ENCODE measurements around the gene OLFM1. TPM values are rescaled to one million over a fixed set of nuclear protein-coding genes. Genes with fewer than 3 reads are reported as not detected.

Gene OLFM1
- total and polyA plus RNA-seq, 4 donors: 7.6 to 24.8 (median 15.8) TPM

DNA sequence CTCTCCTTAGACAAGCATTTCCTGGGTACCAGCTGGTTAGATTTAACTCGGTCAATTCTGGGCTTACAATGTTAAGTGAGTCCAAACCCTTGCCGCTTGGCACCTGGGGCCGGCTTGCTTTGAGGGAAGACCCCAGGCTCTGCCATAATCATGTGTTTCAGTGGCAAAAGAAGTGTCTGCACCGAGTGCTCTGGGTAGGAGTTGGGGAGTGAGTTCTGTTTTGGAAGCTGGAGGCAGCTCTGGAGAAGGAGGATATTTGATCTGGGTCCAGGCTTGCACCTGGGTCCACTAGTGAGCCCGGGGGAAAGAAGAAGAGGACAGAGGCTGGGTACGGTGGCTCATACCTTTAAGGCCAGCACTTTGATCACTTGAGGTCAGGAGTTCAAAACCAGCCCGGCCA, 8.4 kb upstream of the OLFM1 start:
- no peak for DNase-seq

DNA sequence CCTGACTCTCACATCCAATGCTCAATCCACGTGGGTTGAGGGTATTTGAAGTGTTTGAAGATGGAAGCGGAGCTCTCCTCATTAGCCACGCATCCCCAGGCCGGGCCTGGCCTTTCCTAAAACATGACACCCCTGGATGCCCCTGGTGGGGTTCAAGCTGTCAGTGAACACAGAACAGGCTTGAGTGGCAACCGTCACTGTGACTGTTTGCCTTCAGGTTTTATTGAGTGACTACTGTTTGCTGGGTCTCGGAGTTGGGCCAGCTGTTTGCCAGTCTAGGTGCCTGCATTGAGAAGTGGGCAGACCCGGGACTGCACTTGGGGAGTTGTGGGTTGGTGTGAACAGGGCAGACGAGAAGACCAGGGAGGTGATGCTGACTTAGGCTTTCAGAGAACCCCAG, 7.8 kb upstream of the OLFM1 start:
- 82 to 85% methylated on average over 8 of the region's 8 CpGs for WGBS, 2 donors
- Histone ChIP-seq H3K27me3 (ENCODE audit: control insufficient read depth in 3 of 3, insufficient read depth in 3 of 3, low read length in 2 of 3) (peaks cover 0 to 17% (median 0%) of the 10 kb centered on the region in 3 donors), H3K4me3 (no peak overlapping the region), H3K9ac (ENCODE audit: insufficient read depth in 1 of 2, low read length in 2 of 2) (no peak overlapping the region), H3K27ac (ENCODE audit: low read depth in 1 of 2, low read length in 1 of 2) (no peak overlapping the region), H3K36me3 (ENCODE audit: control insufficient read depth in 4 of 4, insufficient read depth in 4 of 4, low read length in 4 of 4) (no peaks in the 10 kb centered on the region), H3K4me1 (ENCODE audit: control insufficient read depth in 5 of 5, insufficient read depth in 5 of 5, low read length in 5 of 5) (peaks cover 0 to 11% (median 4%) of the 10 kb centered on the region in 5 donors), H3K9me3 (ENCODE audit: control insufficient read depth in 4 of 4, insufficient read depth in 3 of 4, low read length in 3 of 4) (peaks cover 0 to 2% (median 0%) of the 10 kb centered on the region in 4 donors)
- ATAC-seq (ENCODE audit: insufficient read depth, low FRiP score): no peak
- DNase-seq: no peak
- TF ChIP-seq, protein P1, sequence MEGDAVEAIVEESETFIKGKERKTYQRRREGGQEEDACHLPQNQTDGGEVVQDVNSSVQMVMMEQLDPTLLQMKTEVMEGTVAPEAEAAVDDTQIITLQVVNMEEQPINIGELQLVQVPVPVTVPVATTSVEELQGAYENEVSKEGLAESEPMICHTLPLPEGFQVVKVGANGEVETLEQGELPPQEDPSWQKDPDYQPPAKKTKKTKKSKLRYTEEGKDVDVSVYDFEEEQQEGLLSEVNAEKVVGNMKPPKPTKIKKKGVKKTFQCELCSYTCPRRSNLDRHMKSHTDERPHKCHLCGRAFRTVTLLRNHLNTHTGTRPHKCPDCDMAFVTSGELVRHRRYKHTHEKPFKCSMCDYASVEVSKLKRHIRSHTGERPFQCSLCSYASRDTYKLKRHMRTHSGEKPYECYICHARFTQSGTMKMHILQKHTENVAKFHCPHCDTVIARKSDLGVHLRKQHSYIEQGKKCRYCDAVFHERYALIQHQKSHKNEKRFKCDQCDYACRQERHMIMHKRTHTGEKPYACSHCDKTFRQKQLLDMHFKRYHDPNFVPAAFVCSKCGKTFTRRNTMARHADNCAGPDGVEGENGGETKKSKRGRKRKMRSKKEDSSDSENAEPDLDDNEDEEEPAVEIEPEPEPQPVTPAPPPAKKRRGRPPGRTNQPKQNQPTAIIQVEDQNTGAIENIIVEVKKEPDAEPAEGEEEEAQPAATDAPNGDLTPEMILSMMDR (IDR thresholded peaks at IDR 0.05; ENCODE audit: control extremely low read depth, extremely low read depth): no peak

More for the DNA sequence above, 8.4 kb upstream of the OLFM1 start:
- TF ChIP-seq, protein P1 (IDR thresholded peaks at IDR 0.05; ENCODE audit: control extremely low read depth, extremely low read depth): no peak
- no peak overlapping the region for H3K4me3 ChIP-seq
- H3K27ac ChIP-seq (ENCODE audit: low read depth in 1 of 2, low read length in 1 of 2): no peak overlapping the region
- H3K9me3 ChIP-seq (ENCODE audit: control insufficient read depth in 4 of 4, insufficient read depth in 3 of 4, low read length in 3 of 4): peaks cover 0 to 2% (median 0%) of the 10 kb centered on the region in 4 donors
- ATAC-seq (ENCODE audit: insufficient read depth, low FRiP score): no peak
- no peak overlapping the region for H3K9ac ChIP-seq (ENCODE audit: insufficient read depth in 1 of 2, low read length in 2 of 2)
- H3K36me3 ChIP-seq (ENCODE audit: control insufficient read depth in 4 of 4, insufficient read depth in 4 of 4, low read length in 4 of 4): no peaks in the 10 kb centered on the region
- peaks cover 0 to 12% (median 5%) of the 10 kb centered on the region in 5 donors for H3K4me1 ChIP-seq (ENCODE audit: control insufficient read depth in 5 of 5, insufficient read depth in 5 of 5, low read length in 5 of 5)
- 83 to 88% methylated on average over 7 of the region's 7 CpGs for WGBS, 2 donors
- peaks cover 0 to 19% (median 0%) of the 10 kb centered on the region in 3 donors for H3K27me3 ChIP-seq (ENCODE audit: control insufficient read depth in 3 of 3, insufficient read depth in 3 of 3, low read length in 2 of 3)

DNA sequence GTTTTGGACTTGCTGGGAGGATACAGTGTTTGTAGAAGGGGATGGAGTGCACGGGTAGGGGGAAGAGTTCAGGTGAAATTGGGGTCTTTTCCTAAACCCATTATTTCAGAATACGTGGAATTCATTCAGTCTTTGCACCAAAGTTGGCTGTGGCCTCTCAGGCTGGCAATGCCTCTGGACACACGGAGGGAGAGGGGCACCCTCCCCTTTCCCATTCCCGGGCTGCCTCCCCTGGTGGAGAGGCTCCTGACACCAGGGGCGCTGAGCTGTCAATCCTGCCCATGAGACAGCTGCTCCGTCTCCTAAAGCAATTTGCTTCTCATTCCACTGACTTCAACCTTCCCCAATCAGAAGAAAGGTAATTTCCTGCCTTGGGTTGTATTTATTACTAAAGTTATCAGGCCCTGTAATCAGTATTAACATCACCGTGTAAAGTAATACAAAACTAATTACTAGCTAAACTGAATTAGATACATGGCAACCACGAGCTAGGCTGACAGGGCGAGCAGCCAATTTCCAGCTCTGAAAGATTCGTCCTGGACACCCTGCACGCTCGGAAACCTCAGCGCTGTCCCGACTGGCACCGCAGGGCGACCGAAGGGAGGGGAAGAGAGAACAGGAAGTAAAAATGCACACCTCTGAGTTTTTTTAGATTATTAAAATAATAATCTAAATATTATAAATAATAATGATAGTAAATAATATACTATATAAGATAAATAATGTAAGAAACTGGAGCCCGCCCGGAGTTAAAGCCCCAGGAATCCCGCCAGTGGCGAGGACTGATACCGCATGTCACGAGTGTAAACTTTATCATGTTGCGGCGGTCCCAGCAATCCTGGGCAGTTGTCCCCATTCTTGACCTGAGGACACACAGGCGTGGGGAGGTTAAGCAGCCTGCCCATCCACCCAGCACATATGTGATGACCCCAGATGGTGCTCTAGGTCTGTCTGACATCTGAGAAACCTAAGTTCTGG, 6.9 kb upstream of the OLFM1 start:
- 79 to 80% methylated on average over 26 of the region's 26 CpGs for WGBS, 2 donors
- no peak overlapping the region for H3K27ac ChIP-seq (ENCODE audit: low read depth in 1 of 2, low read length in 1 of 2)

More for the DNA sequence above, 6.9 kb upstream of the OLFM1 start:
- ATAC-seq (ENCODE audit: insufficient read depth, low FRiP score): no peak
- H3K9me3 ChIP-seq (ENCODE audit: control insufficient read depth in 4 of 4, insufficient read depth in 3 of 4, low read length in 3 of 4): peaks cover 0 to 2% (median 0%) of the 10 kb centered on the region in 4 donors
- no peak overlapping the region for H3K9ac ChIP-seq (ENCODE audit: insufficient read depth in 1 of 2, low read length in 2 of 2)
- DNase-seq: peak in 1 of 3 donors; percentile 6
- H3K4me1 ChIP-seq (ENCODE audit: control insufficient read depth in 5 of 5, insufficient read depth in 5 of 5, low read length in 5 of 5): peaks cover 0 to 9% (median 0%) of the 10 kb centered on the region in 5 donors
- no peaks in the 10 kb centered on the region for H3K36me3 ChIP-seq (ENCODE audit: control insufficient read depth in 4 of 4, insufficient read depth in 4 of 4, low read length in 4 of 4)
- TF ChIP-seq, protein P1 (IDR thresholded peaks at IDR 0.05; ENCODE audit: control extremely low read depth, extremely low read depth): no peak
- no peak overlapping the region for H3K4me3 ChIP-seq
- H3K27me3 ChIP-seq (ENCODE audit: control insufficient read depth in 3 of 3, insufficient read depth in 3 of 3, low read length in 2 of 3): peaks cover 0 to 14% (median 4%) of the 10 kb centered on the region in 3 donors
